ENCODE data around the gene TSPEAR.

DNA sequence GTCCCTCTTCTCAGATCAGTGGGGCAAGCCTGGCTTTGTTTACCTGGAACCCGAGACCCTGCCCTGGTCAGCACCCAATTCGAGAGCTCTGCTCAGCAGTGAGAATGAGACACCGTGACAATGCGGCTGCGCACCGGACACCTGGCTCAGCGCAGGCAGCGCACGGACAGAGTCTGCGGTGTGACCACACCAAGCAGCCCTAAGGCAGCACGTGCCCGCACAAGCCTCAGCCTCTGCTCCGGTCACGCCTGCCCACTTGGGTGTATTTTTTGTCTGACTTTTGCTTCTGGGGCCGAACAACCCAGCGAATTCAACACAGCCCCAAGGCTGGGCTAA, 94.8 kb downstream of the TSPEAR start:
- TF ChIP-seq, protein P1, sequence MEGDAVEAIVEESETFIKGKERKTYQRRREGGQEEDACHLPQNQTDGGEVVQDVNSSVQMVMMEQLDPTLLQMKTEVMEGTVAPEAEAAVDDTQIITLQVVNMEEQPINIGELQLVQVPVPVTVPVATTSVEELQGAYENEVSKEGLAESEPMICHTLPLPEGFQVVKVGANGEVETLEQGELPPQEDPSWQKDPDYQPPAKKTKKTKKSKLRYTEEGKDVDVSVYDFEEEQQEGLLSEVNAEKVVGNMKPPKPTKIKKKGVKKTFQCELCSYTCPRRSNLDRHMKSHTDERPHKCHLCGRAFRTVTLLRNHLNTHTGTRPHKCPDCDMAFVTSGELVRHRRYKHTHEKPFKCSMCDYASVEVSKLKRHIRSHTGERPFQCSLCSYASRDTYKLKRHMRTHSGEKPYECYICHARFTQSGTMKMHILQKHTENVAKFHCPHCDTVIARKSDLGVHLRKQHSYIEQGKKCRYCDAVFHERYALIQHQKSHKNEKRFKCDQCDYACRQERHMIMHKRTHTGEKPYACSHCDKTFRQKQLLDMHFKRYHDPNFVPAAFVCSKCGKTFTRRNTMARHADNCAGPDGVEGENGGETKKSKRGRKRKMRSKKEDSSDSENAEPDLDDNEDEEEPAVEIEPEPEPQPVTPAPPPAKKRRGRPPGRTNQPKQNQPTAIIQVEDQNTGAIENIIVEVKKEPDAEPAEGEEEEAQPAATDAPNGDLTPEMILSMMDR (IDR thresholded peaks at IDR 0.05), result no peak
- TF ChIP-seq POLR2A (IDR thresholded peaks at IDR 0.05), result no peak

Data from thyroid gland (tissue), 4 donors.